ENCODE data around the gene FAM170B. TPM values are rescaled to one million over a fixed set of nuclear protein-coding genes. Genes with fewer than 3 reads are reported as not detected.

The FAM170B gene
- total and polyA plus RNA-seq, 9 of the 15 experiments (the other 6 are each of a cell fraction or from before 2014, with no cell fraction given), result 0.11 to 0.21 TPM; not detected in 7

- TF ChIP-seq NBN (IDR thresholded peaks at IDR 0.05; ENCODE audit: low read depth), result no peak
- TF ChIP-seq RBM25 (IDR thresholded peaks at IDR 0.05; ENCODE audit: low read depth, low read length, severe bottlenecking), result peak; percentile 96
- TF ChIP-seq NFIX (CRISPR knock-in tag; IDR thresholded peaks at IDR 0.05; ENCODE audit: low read depth), result no peak
- TF ChIP-seq MLLT1 (IDR thresholded peaks at IDR 0.05), result no peak
- TF ChIP-seq MEF2D (tag; conservative IDR thresholded peaks at IDR 0.05; ENCODE audit: low read depth), result no peak
- no peak for TF ChIP-seq BMI1 (IDR thresholded peaks at IDR 0.05; ENCODE audit: low read length)
- TF ChIP-seq HLTF (IDR thresholded peaks at IDR 0.05), result no peak
- TF ChIP-seq HES1 (IDR thresholded peaks at IDR 0.05; ENCODE audit: low read depth), result no peak
- no peak for TF ChIP-seq ZNF644 (tag; IDR thresholded peaks at IDR 0.05; ENCODE audit: low read depth)
Measured at GRCh38 chr10:49086889-49087288, 46.9 kb downstream of the FAM170B start (continued).

- 66% methylated on average over 8 of the region's 8 CpGs for WGBS (ENCODE audit: insufficient coverage, low coverage, missing lambda C conversion rate)
- ChIA-PET POLR2A (interaction anchor here (0.6 to 1.7 kb wide), 2 partner anchors 10 to 1495 kb away, joined by 3 to 7 read pairs; no protein-coding TSS in a partner anchor), CTCF (ENCODE audit: low intra/inter-chr PET ratio) (no interaction called here)
- in situ Hi-C loops (cut with MboI) (no loop called here), intact Hi-C loops (cut with micrococcal nuclease) (no loop called here)
- H3K4me1 ChIP-seq (replicated peaks in 1 of 2; ENCODE audit: control insufficient read depth in 2 of 2, insufficient read depth in 2 of 2, low read length in 2 of 2), result peaks cover 0 to 15% of the 10 kb centered on the region in 2 experiments; a peak in 3 of 5 replicates
- H3K79me2 ChIP-seq (ENCODE audit: control insufficient read depth, insufficient read depth, low read length), result no peaks in the 10 kb centered on the region
- BruUV-seq (replicated peaks), result no TSS peak
- H4K20me1 ChIP-seq (replicated peaks; ENCODE audit: control insufficient read depth, insufficient read depth, low read length), result no peaks in the 10 kb centered on the region; the same call in 1 of the 2 replicates
- DNase-seq (ENCODE audit: extremely low read depth in 1 of 4, low spot score in 3 of 4), result no peak
- H3K27me3 ChIP-seq (ENCODE audit: control insufficient read depth in 2 of 2, insufficient read depth in 2 of 2, low read length in 2 of 2), result no peaks in the 10 kb centered on the region
- FAIRE-seq, result no peak
- H3K9me1 ChIP-seq (ENCODE audit: control insufficient read depth, insufficient read depth, low read length), result no peaks in the 10 kb centered on the region
- H3K4me2 ChIP-seq (ENCODE audit: insufficient read depth, low read length), result no peak overlapping the region
- no peak overlapping the region for H3K27ac ChIP-seq (ENCODE audit: extremely low read depth, low read depth, low read length)
- no peak overlapping the region for H3K4me3 ChIP-seq
- H2AFZ ChIP-seq (ENCODE audit: low read depth, low read length), result no peak overlapping the region
- H3K9me3 ChIP-seq (replicated peaks; ENCODE audit: control insufficient read depth, insufficient read depth, low read depth, low read length), result no peaks in the 10 kb centered on the region; the same call in 1 of the 2 replicates
- no peaks in the 10 kb centered on the region for H3K36me3 ChIP-seq (ENCODE audit: control insufficient read depth, insufficient read depth, low read length)
- ATAC-seq, result no peak
- no peak overlapping the region for H3K9ac ChIP-seq (ENCODE audit: insufficient read depth in 1 of 2, low read depth in 2 of 2, low read length in 2 of 2)
- TF ChIP-seq ZNF121 (CRISPR knock-in tag; conservative IDR thresholded peaks at IDR 0.05), result no peak
- TF ChIP-seq E2F4 (CRISPR knock-in tag; IDR thresholded peaks at IDR 0.05; ENCODE audit: low read depth), result no peak
- TF ChIP-seq SNAPC5 (CRISPR knock-in tag; IDR thresholded peaks at IDR 0.05), result no peak
- no peak for TF ChIP-seq TBP (optimal IDR thresholded peaks at IDR 0.05; ENCODE audit: low read depth, low read length)
- no peak for TF ChIP-seq AFF4 (CRISPR knock-in tag; IDR thresholded peaks at IDR 0.05)
- no peak for TF ChIP-seq ZNF431 (CRISPR knock-in tag; IDR thresholded peaks at IDR 0.05)
Measured at GRCh38 chr10:49083261-49083660, 50.6 kb downstream of the FAM170B start.

Measured in K562 (cell line).